Daoy (cell line): ENCODE results near the gene RORC. TPM values are rescaled to one million over a fixed set of nuclear protein-coding genes. Genes with fewer than 3 reads are reported as not detected.
"Not testable (repeated sequence)": the region's sequence is repeated elsewhere in the genome, so short reads cannot be mapped to it uniquely, and the experiment has no call there.

Experiments
- DNase-seq: peaks from one replicate; pipeline ENCODE4 v3.0.0-alpha.2; 2015; ENCODE audit warnings: low read depth
- total RNA-seq: library from RNA; depleted of rRNA; stranded (reverse); fragments of >200 nt; shearing (Covaris generic); gene quantifications from 2 replicates; pipeline ENCODE4 v1.2.3, GENCODE V29; 2014; rRNA removed

Gene RORC
- total RNA-seq: not detected in 2 replicates

DNA sequence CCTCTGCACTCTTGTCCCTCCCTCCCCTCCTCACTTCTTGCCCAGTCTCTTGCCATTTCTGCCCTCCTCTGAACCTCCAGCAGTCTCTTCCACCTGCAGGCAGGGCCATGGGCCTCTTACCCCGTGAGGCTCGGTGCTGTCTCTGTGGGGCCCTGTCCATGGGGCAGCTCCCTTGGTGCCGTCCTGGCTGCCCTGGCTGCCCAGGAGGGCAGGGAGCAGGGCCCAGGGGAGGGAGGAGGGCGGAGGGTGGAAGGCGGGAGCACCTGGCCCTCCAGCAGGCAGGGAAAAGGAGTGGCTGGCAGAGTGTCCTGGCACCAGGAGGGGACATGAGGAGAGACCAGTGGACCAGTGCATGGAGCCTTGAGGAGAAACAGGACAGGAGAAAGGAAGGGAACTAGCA lies at the start of gene RORC:
RORC (minus strand) TSS at position 198 of the 400 bp plus-strand sequence; CDS start at position 160, 38 bp downstream.
- no peak for DNase-seq

DNA sequence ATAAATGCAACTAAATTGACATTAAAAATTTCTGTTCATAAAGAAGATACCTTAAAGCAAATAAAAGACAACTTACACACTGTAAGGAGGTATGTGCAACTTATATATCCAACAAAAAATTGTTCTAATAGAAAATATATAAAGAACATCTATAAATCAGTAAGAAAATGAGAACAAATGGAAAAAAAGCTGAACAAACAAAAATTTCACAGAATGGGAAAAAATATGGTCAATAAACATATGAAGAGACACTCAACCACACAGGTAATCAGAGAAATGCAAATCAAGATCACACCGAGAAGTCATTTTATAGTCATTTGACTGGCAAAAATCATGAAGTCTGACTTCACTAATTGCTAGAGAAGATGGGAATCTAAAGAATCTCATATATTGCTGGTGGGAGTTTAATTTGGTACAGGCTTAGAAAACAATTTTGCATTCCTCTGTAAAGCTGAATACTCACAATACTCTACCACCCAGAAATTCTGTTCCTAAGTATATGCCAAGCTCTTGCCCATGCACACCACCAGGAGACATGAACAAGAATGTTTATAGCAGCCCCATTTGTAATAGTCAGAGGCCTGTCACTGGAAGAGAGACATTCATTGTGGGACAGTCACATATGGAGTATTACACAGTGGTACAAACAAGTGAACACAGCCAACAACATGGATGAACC lies 44.0 kb upstream of the RORC start:
- DNase-seq: no peak

DNA sequence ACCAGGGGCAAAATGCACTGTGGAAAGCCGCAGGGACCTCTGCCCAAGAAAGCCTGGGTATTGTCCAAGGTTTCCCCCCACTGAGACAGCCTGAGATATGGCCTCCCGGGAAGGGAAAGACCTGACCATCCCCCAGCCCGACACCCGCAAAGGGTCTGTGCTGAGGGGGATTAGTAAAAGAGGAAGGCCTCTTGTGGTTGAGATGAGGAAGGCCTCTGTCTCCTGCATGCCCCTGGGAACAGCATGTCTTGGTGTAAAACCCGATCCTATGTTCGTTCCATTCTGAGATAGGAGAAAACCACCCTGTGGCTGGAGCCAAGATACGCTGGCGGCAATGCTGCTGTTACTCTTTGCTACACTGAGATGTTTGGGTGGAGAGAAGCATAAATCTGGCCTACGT lies 41.2 kb upstream of the RORC start:
- DNase-seq: not testable (repeated sequence)

DNA sequence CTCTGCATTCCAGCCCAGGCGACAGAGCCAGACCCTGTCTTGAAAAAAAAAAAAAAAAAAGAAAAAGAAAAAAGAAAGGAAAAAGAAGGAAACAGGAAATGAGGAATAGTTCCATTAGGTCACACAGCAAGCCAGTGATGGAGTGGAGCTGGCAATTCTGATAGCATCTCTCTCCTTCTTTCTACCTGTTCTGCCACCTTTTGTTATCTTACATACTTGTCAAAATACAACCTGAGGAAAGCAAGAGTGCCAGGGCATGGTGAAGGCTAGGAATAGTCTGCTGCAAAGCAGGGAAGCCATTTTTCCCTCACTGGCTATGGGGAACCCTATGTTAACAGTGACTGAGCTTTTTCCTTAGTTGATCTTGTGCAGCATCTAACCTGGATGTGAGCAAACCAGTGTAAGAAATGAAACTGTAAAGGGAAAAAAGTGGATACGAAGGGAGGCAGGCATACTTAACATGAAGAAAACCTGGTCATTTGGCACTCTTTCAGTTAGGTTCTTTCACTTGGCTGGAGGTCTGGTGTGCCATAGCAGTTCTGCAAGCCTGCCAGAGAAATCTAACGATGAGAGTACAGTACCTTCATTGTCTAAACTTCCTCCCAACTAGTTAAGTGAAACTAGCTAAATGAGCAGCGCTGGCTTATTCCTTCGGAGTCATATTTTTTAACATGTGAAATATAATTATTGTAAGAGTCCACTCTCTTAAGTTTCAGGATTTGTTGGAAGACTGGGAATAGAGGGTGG lies 39.9 kb upstream of the RORC start:
- no peak for DNase-seq

DNA sequence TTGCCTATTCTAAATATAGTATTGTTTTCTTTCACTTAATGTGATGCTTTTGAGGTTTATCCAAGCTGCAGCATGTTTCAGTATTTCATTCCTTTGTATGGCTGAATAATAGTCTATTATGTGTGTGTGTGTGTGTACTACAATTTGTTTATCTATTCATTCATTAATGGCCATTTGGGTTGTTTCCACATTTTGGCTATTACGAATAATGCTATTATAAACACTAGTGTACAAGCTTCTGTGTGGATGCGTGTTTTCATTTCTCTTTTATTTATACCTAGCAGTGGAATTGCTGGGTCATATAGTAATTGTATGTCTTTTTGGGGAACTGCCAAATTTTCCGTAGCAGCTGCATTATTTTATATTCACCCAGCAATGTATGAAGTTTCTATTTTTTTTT lies 36.9 kb upstream of the RORC start:
- no peak for DNase-seq

DNA sequence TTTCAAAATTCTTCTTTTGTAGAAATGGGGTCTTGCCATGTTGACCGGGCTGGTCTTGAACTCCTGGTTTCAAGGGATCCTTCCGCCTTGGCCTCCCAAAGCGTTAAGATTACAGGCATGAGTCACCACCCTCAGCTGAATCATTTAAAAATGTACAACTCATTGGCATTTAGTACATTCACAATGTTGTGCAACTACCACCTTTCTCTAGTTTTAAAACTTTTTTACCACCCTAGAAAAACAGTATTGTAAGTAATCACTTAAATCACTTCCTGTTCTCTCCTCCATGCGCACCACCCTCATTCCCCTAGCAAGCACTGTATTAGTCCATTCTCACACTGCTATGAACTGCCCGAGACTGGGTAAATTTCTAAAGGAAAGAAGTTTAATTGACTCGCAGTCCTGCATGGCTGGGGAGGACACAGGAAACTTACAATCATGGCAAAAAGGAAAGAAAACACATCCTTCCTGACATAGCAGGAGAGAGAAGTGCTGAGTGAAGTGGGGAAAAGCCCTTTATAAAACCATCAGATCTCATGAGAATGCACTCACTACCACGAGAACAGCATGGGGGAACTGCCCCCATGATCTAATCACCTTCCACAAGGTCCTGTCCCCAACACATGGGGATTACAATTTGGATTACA lies 36.3 kb upstream of the RORC start:
- peak; percentile 68 for DNase-seq

DNA sequence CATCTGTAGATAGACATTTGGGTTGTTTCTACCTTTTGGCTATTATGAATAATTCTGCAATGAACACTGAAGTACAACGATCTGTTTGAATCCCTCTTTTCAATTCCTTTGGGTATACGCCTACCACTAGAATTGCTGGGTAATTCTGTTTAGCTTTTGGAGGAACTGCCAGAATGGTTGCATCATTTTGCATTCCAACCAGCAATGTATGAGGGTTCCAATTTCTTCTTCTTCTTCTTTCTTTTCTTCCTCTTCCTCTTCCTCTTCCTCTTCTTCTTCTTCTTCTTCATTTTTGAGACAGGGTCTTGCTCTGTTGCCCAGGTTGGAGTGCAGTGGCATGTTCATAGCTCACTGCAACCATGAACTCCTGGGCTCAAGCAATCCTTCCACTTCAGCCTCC lies 35.7 kb upstream of the RORC start:
- no peak for DNase-seq

DNA sequence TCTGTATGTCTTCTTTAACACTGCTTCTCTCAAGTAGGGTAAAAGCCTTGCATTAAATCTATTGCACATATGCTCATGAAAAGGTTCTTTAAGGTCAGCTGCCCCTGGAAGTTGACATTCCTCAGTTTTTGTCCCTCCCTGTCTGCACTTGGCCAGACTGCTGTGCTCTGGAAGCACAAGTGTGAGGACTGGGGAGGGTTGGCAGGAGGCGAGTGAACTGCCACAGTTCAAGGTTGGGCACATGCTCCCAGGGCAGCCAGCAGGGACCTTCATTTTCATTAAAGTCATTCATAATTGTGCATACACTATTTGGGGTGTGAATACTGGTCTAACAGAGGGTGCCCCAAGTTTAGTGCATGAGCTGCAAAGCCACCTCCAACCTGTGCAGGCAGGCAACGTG lies 32.8 kb upstream of the RORC start:
- DNase-seq: no peak

DNA sequence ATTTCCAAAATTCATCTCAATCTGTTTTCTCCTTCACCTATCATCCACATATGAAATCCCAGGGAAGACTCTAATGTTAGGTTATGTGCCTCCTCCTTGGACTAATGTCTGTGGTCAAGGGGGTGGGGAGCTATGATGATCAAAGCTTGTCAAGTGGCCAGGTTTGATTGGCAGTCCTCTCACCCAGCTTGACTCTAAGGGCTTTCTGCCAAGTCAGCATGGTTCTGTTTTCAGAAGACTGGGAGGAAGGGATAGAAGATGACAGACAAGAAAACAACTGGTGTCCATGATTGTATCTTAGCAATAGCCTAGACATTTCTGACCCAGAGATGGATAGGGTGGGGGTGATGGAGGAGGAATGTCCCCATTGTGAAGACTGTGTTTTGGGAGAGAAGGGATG lies 31.0 kb upstream of the RORC start:
- DNase-seq: no peak

DNA sequence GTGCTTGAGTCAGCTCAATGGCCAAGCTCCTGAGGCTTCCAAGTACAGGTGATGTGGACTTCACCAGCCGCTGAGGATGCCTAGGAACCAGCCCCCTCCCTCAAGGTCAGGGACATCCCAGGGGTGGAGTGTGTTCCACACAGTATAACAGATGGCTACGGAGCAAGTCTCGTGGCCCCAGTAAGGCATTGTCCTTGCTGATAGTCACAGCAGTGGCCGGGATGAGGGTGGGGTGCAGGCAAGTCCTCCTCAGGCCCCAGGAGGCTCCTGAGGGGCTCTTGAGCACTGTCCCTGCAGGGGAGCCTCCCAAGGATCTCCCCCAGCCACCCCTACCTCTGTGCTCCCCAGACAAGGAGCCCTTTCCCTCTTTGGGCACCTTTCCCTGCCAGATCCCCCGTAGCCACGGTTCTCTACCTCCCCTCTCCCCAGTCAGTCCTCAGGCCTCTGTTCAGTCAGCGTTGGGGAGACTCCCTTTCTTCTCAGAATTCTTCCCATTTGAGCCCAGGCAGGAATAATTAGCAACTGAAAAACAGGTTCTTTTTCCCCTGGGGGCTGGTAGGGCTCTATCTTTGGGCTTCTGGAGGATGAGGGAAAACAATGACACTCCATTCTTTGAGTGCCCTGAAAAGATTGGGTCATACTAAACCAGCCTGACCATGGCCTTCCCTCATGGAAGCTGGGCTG lies 29.0 kb upstream of the RORC start:
- DNase-seq: no peak

DNA sequence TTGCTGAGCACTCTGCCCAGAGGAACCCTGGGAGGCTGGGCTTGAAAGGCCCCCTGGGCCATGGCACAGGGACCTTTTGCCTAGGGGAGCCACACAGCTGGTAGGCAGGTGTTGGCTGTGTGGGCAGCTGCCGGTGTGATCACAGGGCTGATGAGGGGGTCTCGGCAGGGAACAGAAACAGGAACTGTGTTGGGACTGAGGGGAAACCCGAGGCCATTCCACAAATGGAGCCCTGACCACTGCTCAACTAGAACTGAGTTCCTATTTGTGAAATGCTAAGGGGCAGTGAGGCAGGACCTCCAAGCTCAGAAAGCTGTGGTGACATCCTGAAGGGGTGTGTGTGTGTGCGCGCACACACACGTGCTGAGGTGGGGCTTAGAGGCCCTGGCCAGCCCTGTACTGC lies 28.3 kb upstream of the RORC start:
- no peak for DNase-seq

DNA sequence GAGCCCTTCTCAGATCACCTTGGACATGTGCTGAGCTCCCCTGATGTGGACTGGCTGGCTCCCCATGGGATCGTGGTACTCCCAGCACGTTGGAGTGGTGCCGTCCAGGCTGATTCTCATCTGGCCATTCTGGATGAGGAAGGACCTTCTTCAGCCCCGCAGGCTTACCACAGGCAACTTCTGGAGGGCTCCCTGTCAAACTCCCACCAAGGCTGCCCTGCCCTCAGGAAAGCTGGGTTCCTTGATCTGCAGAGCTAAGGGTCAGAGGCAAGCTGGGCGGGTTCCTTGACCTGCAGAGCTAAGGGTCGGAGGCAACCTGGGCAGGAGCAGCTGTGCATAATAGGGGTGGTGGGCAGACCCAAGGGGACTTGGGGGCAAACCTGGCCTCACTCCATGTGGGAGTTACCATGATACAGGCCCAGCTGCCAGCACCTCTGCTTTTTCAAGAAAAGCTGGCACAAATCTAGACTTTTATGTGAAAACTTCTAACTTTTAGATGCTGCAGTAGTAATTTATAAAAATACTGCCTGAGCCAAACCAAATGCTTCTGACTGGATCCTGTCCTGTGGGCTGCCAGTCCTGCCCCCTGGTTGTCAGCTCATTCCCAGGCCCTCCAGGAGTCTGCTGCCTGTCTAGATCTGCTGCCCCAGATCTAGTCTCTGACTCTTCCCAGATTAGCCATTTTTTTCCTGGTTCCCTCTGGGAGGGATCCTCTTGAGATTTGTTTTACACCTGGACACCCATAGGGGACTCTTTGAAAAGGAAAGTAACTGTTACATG lies 27.5 kb upstream of the RORC start:
- DNase-seq: no peak

DNA sequence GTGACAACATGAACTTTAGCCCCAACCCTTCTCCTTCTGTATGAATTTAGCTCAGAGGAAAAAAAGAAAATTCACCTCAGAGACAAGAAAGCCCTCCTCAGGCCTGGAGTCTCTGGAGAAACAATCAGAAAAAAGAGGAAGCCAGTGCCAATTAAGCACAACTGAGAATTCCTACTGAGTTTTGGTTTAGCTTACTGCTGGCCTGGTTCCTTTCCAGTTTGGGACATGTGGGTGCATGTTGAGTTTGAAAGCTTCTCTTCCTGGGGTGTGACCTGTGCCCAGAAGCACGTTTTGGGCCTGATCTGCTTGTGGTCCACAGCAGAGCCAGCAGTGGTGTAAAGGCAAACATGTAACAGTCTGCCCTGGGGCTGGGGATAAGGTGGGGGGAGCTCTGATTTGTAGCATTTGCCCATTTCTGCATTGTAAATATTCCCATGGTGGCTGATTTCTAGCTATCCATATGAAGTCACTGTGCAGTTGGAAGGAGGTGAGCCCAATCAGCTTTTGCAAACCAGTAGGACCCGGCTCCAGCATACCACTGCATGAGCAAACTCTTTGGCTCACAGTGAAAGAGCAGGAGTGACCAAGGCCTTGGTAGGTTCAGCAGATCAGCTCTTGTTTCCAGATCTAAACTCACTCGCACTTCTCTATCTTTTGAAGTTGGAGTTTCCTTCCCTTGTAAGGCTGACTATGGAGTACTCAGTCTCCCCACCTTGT lies 26.6 kb upstream of the RORC start:
- no peak for DNase-seq

DNA sequence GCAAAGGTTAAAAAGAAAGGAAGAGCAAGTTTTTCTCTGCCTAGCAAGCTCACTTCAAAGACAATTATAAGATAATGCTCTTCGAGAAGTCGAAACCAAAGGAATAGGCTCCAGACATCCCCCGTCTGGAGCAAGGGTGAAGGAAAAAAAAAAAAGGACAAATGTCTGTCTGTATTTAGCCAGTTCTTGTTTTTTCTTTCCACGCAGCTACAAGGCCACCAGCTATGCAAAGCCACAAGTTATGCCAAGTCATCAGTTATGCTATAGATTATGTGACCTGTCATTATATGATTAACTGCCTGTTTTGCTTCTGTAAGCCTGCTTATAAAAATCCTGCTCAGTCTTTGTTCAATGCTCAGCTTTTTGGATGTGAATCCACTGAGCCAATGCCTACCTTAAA lies 24.3 kb upstream of the RORC start:
- no peak for DNase-seq

DNA sequence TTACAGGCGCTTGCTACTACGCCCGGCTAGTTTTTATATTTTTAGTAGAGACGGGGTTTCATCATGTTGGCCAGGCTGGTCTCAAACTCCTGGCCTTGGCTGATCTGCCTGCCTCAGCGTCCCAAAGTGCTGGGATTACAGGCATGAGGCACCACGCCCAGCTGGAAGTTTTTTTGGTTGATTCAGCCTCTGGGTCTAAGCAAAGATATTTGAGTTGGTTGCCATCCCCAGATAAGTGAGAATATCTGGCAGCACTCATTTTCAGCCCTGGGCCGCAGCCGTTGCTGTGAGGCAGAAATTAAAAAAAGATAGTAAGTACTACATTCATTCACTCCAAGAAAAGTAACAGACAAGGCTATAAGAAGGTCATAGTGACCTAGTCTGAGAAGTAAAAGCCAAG lies 23.9 kb upstream of the RORC start:
- not testable (repeated sequence) for DNase-seq

DNA sequence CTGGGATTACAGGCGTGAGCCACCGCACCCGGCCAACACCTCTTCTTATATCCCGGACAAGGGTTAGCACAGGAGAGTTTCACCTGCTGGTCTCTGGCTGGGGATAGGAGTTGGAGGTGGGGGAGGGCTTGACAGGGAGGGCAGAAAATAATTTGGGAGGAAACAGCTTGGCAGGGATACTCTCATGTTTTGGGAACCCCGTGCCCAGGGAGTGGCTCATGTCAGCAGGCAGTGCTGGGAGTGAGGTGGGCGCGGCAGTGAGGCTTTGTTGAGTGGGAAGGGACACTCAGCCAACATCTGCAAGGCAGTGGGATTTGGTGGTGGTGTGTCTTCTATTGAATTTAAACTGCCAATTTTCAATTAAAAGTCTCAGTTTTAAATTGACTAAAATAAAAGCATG lies 23.1 kb upstream of the RORC start:
- no peak for DNase-seq

DNA sequence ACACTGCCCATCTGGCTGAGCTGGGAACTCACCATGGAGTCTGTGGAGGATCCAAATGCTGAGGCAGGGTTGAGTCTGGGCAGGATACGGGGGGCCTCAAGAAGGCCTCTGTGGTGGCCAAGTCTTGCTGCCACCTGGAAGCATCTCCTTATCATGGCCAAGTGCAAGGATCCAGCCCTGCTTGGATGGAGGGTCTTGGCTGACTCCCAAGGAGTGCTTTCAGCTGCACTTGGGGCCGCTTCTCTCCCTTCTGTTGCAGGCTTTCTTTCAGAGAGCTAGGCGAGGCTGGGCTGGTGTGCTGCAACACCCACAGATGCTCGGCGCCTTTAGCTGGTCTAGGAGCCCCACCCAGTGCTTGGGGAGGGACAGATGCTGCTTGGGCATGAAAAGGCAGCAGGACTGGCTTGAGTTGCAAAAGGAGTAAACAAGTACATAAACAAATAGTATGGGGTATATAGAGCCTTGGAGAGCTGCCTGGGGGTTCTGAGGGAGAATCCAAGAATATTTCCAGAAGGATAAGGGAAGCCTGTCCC lies 21.9 kb upstream of the RORC start, which contains the start of gene THEM5:
THEM5 (minus strand) TSS at position 302 of the 533 bp plus-strand sequence; CDS start at position 155, 147 bp downstream.
- no peak for DNase-seq

DNA sequence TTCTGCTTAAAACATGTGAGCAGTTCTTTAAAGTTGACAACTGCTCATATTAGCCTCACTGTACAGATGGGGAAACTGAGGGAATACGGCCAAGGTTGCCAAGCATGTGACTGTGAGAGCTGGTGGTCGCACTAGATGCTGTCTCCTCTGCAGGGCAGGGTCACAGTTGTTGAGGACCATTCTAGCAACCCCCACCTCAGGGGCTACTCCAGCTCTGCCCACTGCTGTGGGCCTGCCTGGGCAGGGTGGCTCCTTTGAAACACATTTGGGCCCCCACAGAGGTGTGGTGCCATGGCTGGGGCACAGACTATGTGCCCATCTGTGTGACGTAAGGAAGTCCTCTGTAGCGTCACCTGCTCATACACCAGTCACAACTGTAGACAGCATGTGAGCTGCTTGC lies 21.1 kb upstream of the RORC start:
- DNase-seq: no peak

DNA sequence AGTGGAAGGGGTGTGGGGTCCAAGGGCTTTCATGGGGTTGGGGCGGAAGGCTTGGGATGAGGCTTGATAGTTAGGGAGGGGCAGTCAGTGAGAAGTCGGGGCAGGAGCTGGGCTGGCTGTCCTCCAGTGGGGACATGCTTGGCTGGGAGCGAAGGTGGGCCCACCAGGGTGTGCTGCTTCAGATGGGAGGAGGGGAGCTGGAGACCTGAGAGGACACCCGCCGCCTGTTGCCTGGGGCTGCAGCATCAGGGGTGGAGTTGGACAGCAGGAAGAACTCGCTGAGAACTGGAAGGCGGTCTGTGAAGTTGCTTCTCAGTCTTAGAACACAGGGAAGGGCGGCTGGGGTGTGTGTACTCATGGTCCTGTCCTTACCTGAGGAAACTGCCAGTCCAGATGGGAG lies 20.3 kb upstream of the RORC start:
- no peak for DNase-seq

DNA sequence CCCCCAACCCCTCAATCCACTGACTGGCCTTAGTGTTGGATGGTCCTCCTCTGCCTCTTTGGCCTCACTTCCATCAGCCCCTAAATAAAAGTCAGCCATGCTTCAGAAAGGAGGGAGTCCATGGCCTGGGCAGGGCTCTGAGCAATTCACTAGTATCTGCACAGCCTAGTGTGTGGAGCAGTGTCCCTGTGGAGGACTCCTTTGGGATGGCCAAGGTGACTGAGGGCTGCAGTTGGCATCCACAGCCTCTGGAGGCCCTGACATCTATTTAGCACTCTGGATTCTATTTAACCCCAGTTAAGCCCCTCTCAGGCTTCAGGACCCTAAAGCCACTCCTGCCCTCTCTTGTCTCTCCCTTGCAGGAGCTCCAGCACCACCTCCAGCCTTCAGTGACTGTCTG lies 18.3 kb upstream of the RORC start:
- DNase-seq: no peak

DNA sequence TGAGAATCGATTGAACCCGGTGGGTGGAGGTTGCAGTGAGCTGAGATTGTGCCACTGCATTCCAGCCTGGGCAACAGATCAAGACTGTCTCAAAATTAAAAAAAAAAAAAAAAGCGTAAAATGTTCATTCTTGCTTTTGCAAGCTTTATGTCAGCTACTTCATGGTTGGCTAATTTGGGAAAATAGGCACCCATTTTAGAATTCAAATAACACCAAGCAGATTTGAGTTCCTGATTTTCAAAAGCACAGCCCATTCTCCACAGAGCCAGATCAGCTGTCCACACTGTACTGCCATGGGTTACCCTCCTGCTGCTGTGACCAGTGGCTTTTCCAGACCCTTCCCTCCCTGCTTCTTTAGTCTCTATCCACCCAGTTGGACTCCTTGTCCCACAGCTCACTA lies 17.5 kb upstream of the RORC start:
- no peak for DNase-seq
